SK-N-SH treated with all-trans-retinoic acid at 6 μM for 48 hours (cell line): ENCODE results near the gene APBA2.

Source experiments
- ATAC-seq: fragments of 200-7000 bp; cut with Tn5 transposase; 3 replicates; pipeline ENCODE4 v1.9.1; 2020; ENCODE audit warnings: mild to moderate bottlenecking, moderate library complexity
- ARNTL ChIP-seq: fragments of 450-650 bp; formaldehyde crosslinking; IDR thresholded peaks from 2 replicates; pipeline ENCODE4 v1.5.0; 2020; ENCODE audit warnings: low read depth, mild to moderate bottlenecking, moderate library complexity, borderline replicate concordance
- BACH2 ChIP-seq: fragments of 250-450 bp; sonication (Bioruptor Pico); IDR thresholded peaks from 2 replicates; pipeline ENCODE4 v1.9.0; 2021; ENCODE audit warnings: mild to moderate bottlenecking, borderline replicate concordance
- CREB5 ChIP-seq: fragments of 250-450 bp; sonication (Bioruptor Pico); IDR thresholded peaks from 2 replicates; pipeline ENCODE4 v1.5.1; 2020; ENCODE audit warnings: low read depth, mild to moderate bottlenecking, moderate library complexity
- CSDC2 ChIP-seq: fragments of 250-450 bp; sonication (Bioruptor Pico); IDR thresholded peaks from 2 replicates; pipeline ENCODE4 v1.5.0; 2020; ENCODE audit warnings: mild to moderate bottlenecking, moderate library complexity
- CSRNP3 ChIP-seq: fragments of 250-450 bp; sonication (Bioruptor Pico); IDR thresholded peaks from 2 replicates; pipeline ENCODE4 v1.5.1; 2021; ENCODE audit warnings: mild to moderate bottlenecking, moderate library complexity
- ESRRG ChIP-seq: fragments of 250-450 bp; sonication (Bioruptor Pico); IDR thresholded peaks from 2 replicates; pipeline ENCODE4 v1.6.1; 2021; ENCODE audit warnings: mild to moderate bottlenecking
- ISL1 ChIP-seq: fragments of 250-450 bp; sonication (Bioruptor Pico); IDR thresholded peaks from 2 replicates; pipeline ENCODE4 v2.1.2; 2022; ENCODE audit warnings: mild to moderate bottlenecking, moderate library complexity
- OSR1 ChIP-seq: fragments of 250-450 bp; sonication (Bioruptor Pico); IDR thresholded peaks from 2 replicates; pipeline ENCODE4 v1.8.0; 2022; ENCODE audit warnings: moderate library complexity, mild to moderate bottlenecking, inconsistent platforms
- PATZ1 ChIP-seq: fragments of 250-450 bp; sonication (Bioruptor Pico); IDR thresholded peaks from 2 replicates; pipeline ENCODE4 v1.8.0; 2020; ENCODE audit warnings: mild to moderate bottlenecking, moderate library complexity, borderline replicate concordance
- PPARA ChIP-seq: fragments of 250-450 bp; sonication (Bioruptor Pico); IDR thresholded peaks from 2 replicates; pipeline ENCODE4 v1.5.0; 2020; ENCODE audit warnings: mild to moderate bottlenecking, borderline replicate concordance
- RARB ChIP-seq: fragments of 250-450 bp; sonication (Bioruptor Pico); IDR thresholded peaks from 2 replicates; pipeline ENCODE4 v1.8.0; 2021; ENCODE audit warnings: mild to moderate bottlenecking, moderate library complexity
- SNAI2 ChIP-seq: fragments of 250-450 bp; sonication (Bioruptor Pico); IDR thresholded peaks from 2 replicates; pipeline ENCODE4 v1.5.0; 2020; ENCODE audit warnings: mild to moderate bottlenecking, moderate library complexity
- TCF4 ChIP-seq: fragments of 250-450 bp; sonication (Bioruptor Pico); IDR thresholded peaks from 2 replicates; pipeline ENCODE4 v1.8.0; 2021; ENCODE audit warnings: mild to moderate bottlenecking, moderate library complexity, borderline replicate concordance
- TOX ChIP-seq: fragments of 250-450 bp; sonication (Bioruptor Pico); IDR thresholded peaks from 2 replicates; pipeline ENCODE4 v1.8.0; 2021; ENCODE audit warnings: mild to moderate bottlenecking, moderate library complexity, borderline replicate concordance
- TSHZ2 ChIP-seq: fragments of 250-450 bp; sonication (Bioruptor Pico); IDR thresholded peaks from 2 replicates; pipeline ENCODE4 v1.5.0; 2020; ENCODE audit warnings: mild to moderate bottlenecking, moderate library complexity
- ZC3H10 ChIP-seq: fragments of 250-450 bp; sonication (Bioruptor Pico); IDR thresholded peaks from 2 replicates; pipeline ENCODE4 v1.5.1; 2021; ENCODE audit warnings: mild to moderate bottlenecking, moderate library complexity
- ZNF565 ChIP-seq: fragments of 450-650 bp; formaldehyde crosslinking; conservative IDR thresholded peaks from 2 replicates; pipeline ENCODE4 v1.5.0; 2020; ENCODE audit warnings: low read depth, mild to moderate bottlenecking, moderate library complexity
- ZNF70 ChIP-seq: fragments of 450-650 bp; formaldehyde crosslinking; IDR thresholded peaks from 2 replicates; pipeline ENCODE4 v1.5.0; 2020; ENCODE audit warnings: mild to moderate bottlenecking, moderate library complexity
- ZNF8 ChIP-seq: fragments of 450-650 bp; formaldehyde crosslinking; IDR thresholded peaks from 2 replicates; pipeline ENCODE4 v1.5.0; 2020; ENCODE audit warnings: mild to moderate bottlenecking, moderate library complexity
- TF ChIP-seq, protein P1 (sequence below): fragments of 250-450 bp; sonication (Bioruptor Pico); IDR thresholded peaks from 2 replicates; pipeline ENCODE4 v1.8.0; 2021; ENCODE audit warnings: low read depth, mild to moderate bottlenecking, moderate library complexity, borderline replicate concordance

The APBA2 gene

DNA sequence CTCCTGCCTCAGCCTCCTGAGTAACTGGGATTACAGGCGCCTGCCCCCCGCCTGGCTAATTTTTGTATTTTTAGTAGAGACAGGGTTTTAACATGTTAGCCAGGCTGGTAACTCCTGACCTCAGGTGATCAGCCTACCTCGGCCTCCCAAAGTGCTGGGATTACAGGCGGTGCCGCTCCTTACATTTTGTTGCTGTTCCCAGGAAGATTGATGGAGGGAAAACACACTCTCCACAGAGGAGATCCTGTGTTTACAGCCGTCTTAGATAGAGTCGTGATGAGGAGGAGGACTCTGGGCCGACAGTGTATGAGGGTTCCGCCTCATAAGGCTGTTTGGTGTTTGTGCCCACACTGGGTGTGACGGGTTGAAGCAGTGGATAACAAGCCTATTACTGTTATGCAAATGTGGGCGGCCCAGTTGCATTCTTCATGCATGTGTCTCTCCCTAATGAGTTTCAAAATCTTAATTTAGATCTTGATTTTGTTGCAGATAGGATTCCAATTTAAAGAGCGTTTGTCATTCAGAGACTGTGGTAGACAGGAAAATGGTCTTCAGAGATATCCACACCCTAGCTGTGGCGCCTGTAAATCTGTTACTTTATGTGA lies 60.0 kb downstream of the APBA2 start:
- no peak for ATAC-seq

DNA sequence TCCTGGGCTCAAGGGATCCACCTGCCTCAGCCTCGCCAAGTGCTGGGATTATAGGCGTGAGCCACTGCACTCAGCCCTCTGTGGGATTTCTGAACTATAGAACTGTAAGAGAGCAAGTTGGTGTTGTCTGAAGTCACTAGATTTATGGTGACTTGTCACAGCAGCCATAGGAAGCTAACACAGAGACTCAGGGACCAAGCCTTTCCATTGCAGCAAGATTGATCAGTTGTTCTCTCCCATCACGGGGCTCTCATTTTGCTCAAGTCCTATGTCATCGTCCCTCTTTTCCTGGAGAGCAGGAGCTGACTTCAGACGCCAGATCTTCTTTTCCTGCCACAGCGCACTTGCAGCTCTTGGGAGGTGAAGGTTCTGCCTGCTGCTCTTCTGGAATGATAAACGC lies 61.0 kb downstream of the APBA2 start:
- ATAC-seq = no peak
- no peak for TF ChIP-seq ISL1 (CRISPR knock-in tag)
- no peak for TF ChIP-seq TCF4 (CRISPR knock-in tag)
- no peak for TF ChIP-seq RARB (CRISPR knock-in tag)
- TF ChIP-seq TOX (CRISPR knock-in tag) = no peak
- no peak for TF ChIP-seq ZNF565 (CRISPR knock-in tag)
- TF ChIP-seq ESRRG (CRISPR knock-in tag) = no peak
- TF ChIP-seq ARNTL = no peak
- TF ChIP-seq OSR1 = no peak
- TF ChIP-seq CSRNP3 (CRISPR knock-in tag) = no peak
- TF ChIP-seq SNAI2 (CRISPR knock-in tag) = no peak
- no peak for TF ChIP-seq ZNF8
- TF ChIP-seq CREB5 = no peak
- TF ChIP-seq PPARA (CRISPR knock-in tag) = no peak
- TF ChIP-seq CSDC2 (CRISPR knock-in tag) = no peak

More for the DNA sequence above, 60.0 kb downstream of the APBA2 start:
- TF ChIP-seq ZNF8 = no peak
- TF ChIP-seq ZC3H10 (CRISPR knock-in tag) = no peak
- no peak for TF ChIP-seq BACH2 (CRISPR knock-in tag)
- TF ChIP-seq PATZ1 = no peak
- TF ChIP-seq OSR1 = no peak
- no peak for TF ChIP-seq TCF4 (CRISPR knock-in tag)
- TF ChIP-seq, protein P1, sequence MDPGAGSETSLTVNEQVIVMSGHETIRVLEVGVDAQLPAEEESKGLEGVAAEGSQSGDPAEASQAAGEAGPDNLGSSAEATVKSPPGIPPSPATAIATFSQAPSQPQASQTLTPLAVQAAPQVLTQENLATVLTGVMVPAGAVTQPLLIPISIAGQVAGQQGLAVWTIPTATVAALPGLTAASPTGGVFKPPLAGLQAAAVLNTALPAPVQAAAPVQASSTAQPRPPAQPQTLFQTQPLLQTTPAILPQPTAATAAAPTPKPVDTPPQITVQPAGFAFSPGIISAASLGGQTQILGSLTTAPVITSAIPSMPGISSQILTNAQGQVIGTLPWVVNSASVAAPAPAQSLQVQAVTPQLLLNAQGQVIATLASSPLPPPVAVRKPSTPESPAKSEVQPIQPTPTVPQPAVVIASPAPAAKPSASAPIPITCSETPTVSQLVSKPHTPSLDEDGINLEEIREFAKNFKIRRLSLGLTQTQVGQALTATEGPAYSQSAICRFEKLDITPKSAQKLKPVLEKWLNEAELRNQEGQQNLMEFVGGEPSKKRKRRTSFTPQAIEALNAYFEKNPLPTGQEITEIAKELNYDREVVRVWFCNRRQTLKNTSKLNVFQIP (CRISPR knock-in tag) = no peak
- no peak for TF ChIP-seq ZNF565 (CRISPR knock-in tag)
- no peak for TF ChIP-seq CREB5
- TF ChIP-seq RARB (CRISPR knock-in tag) = no peak
- TF ChIP-seq ZNF70 (CRISPR knock-in tag) = no peak
- no peak for TF ChIP-seq TSHZ2 (CRISPR knock-in tag)
- TF ChIP-seq PPARA (CRISPR knock-in tag) = no peak
